B cell (primary cell): ENCODE measurements around the gene PLBD2. TPM values are rescaled to one million over a fixed set of nuclear protein-coding genes. Genes with fewer than 3 reads are reported as not detected.

ENCODE experiments used
- ATAC-seq: fragments of 200-7000 bp; cut with Tn5 transposase; one replicate; pipeline ENCODE4 v1.10.0; 2021; ENCODE audit warnings: low read depth, mild to moderate bottlenecking, moderate number of reproducible peaks, moderate library complexity
- CTCF ChIA-PET: fragments of 350-600 bp; sonication (Branson Sonifier 250); formaldehyde crosslinking; loops from one replicate; lab custom pipeline; 2021; ENCODE audit warnings: antibody characterized with exemption, inconsistent platforms; lab: Charles Lee
- POLR2A ChIA-PET: fragments of 350-600 bp; sonication (Branson Sonifier 250); formaldehyde crosslinking; loops from one replicate; lab custom pipeline; 2021; ENCODE audit warnings: antibody characterized with exemption; lab: Charles Lee
- DNase-seq: peaks from one replicate; pipeline ENCODE4 v3.0.0; 2013
- H2AFZ ChIP-seq: 2 replicates; pipeline ENCODE4 v1.6.1; 2012; ENCODE audit warnings: mild to moderate bottlenecking, low read depth, low read length; ENCODE audit not compliant: insufficient read depth, poor library complexity, severe bottlenecking
- H3K27ac ChIP-seq, 2 donors: 1 replicate in 1 of 2; 2 replicates in 1 of 2; pipeline ENCODE4 v1.5.1; 2012 to 2013; ENCODE audit warnings: low read length in 2 of 2, mild to moderate bottlenecking in 2 of 2, moderate library complexity in 1 of 2
- H3K27me3 ChIP-seq, 4 experiments: fragments of 200-600 bp in 1 of 4; sonication (generic) in 1 of 4; replicated peaks in 1 of 4; 1 replicate in 2 of 4; 2 replicates in 2 of 4; pipeline versions ENCODE4 v1.6.1 to v1.7.0; 2013 to 2016; ENCODE audit warnings: low read length in 3 of 4, mild to moderate bottlenecking in 2 of 4, mixed read lengths in 1 of 4, moderate library complexity in 1 of 4; ENCODE audit not compliant: insufficient read depth in 4 of 4, control insufficient read depth in 3 of 4; ENCODE audit errors: control extremely low read depth in 1 of 4
- H3K36me3 ChIP-seq, 2 experiments: replicated peaks in 1 of 2; 1 replicate in 1 of 2; 2 replicates in 1 of 2; pipeline versions ENCODE4 v1.6.1 to v1.7.1; 2013; ENCODE audit warnings: low read length in 1 of 2; ENCODE audit not compliant: insufficient read depth in 2 of 2, control insufficient read depth in 1 of 2; ENCODE audit errors: control extremely low read depth in 1 of 2, extremely low read depth in 1 of 2
- H3K4me1 ChIP-seq, 2 donors: fragments of 200-600 bp in 1 of 2; sonication (generic) in 1 of 2; 1 replicate in 1 of 2; 2 replicates in 1 of 2; pipeline versions ENCODE4 v1.5.1 to v1.6.1; 2013 to 2017; ENCODE audit warnings: low read length in 2 of 2; ENCODE audit not compliant: control insufficient read depth in 2 of 2, insufficient read depth in 2 of 2
- H3K4me2 ChIP-seq: replicated peaks from 2 replicates; pipeline ENCODE3; 2012; ENCODE audit warnings: mild to moderate bottlenecking, low read depth, low read length; ENCODE audit not compliant: poor library complexity, severe bottlenecking
- H3K4me3 ChIP-seq, 5 experiments: fragments of 200-600 bp in 1 of 5; sonication (generic) in 1 of 5; 1 replicate in 3 of 5; 2 replicates in 2 of 5; pipeline versions ENCODE4 v1.5.1 to v1.7.0; 2011 to 2016; ENCODE audit warnings: low read length in 4 of 5, mild to moderate bottlenecking in 4 of 5, low read depth in 2 of 5, control low read depth in 1 of 5, moderate library complexity in 1 of 5; ENCODE audit not compliant: insufficient read depth in 1 of 5; ENCODE audit errors: control extremely low read depth in 1 of 5, extremely low read depth in 1 of 5
- H3K79me2 ChIP-seq: fragments of 200-600 bp; sonication (generic); one replicate; pipeline ENCODE4 v1.6.0; 2016; ENCODE audit warnings: low read length; ENCODE audit not compliant: control insufficient read depth, insufficient read depth
- H3K9ac ChIP-seq: fragments of 200-600 bp; sonication (generic); 2 replicates; pipeline ENCODE4 v1.6.1; 2017; ENCODE audit warnings: mild to moderate bottlenecking, low read length, moderate library complexity
- H3K9me3 ChIP-seq, 3 donors: one replicate each; pipeline versions ENCODE4 v1.6.1 to v1.7.1; 2013; ENCODE audit warnings: low read length in 2 of 3; ENCODE audit not compliant: control insufficient read depth in 2 of 3, insufficient read depth in 1 of 3; ENCODE audit errors: control extremely low read depth in 1 of 3
- H4K20me1 ChIP-seq: 2 replicates; pipeline ENCODE4 v1.6.0; 2012; ENCODE audit warnings: mild to moderate bottlenecking, low read length; ENCODE audit not compliant: insufficient read depth, control insufficient read depth, poor library complexity, severe bottlenecking
- H3K27ac Mint-ChIP-seq: one replicate; pipeline ENCODE4 v1.8.0; 2021; ENCODE audit warnings: mixed read lengths
- H3K27me3 Mint-ChIP-seq: one replicate; pipeline ENCODE4 v1.8.0; 2021; ENCODE audit warnings: mixed read lengths
- H3K4me1 Mint-ChIP-seq: one replicate; pipeline ENCODE4 v1.8.0; 2021; ENCODE audit warnings: mixed read lengths
- H3K4me3 Mint-ChIP-seq: one replicate; pipeline ENCODE4 v1.8.0; 2021; ENCODE audit warnings: mixed read lengths
- H3K9me3 Mint-ChIP-seq: one replicate; pipeline ENCODE4 v1.8.0; 2022; ENCODE audit warnings: mixed read lengths; ENCODE audit not compliant: insufficient read depth
- CTCF ChIP-seq: fragments of 200-600 bp; IDR thresholded peaks from one replicate; pipeline ENCODE4 v1.8.0; 2022; ENCODE audit warnings: antibody characterized with exemption, mild to moderate bottlenecking
- EZH2 ChIP-seq: IDR thresholded peaks from 2 replicates; pipeline ENCODE4 v1.6.1; 2012; ENCODE audit warnings: borderline replicate concordance, low read depth, mild to moderate bottlenecking, moderate library complexity, low read length; ENCODE audit not compliant: insufficient read depth, poor library complexity, severe bottlenecking
- WGBS: methylation state at CpG from one replicate; pipeline ENCODE4 v1.1.5; 2013; ENCODE audit warnings: missing lambda C conversion rate; ENCODE audit not compliant: insufficient coverage; 5-methylcytosine and 5-hydroxymethylcytosine counted together
- intact Hi-C: fragments of 100-400 bp; cut with micrococcal nuclease; formaldehyde crosslinking; loops from one replicate; pipeline ENCODE4 v1.10.0; 2022
- polyA plus RNA-seq: library from polyadenylated mRNA; depleted of rRNA; stranded (reverse); fragments of >200 nt; gene quantifications from 2 replicates; pipeline ENCODE4 v1.2.3, GENCODE V29; 2012
- total RNA-seq, 2 donors: library from RNA; stranded (reverse); fragments of 120-200 nt in 1 of 2; gene quantifications; 1 replicate in 1 of 2; 2 replicates in 1 of 2; pipeline versions ENCODE4 v1.2.3 to v1.2.4, GENCODE V29; 2013 to 2022

Gene PLBD2
- total and polyA plus RNA-seq, 2 donors (not counting 1 experiment from before 2014, with no cell fraction given) = 2.9 to 11.6 TPM

DNA sequence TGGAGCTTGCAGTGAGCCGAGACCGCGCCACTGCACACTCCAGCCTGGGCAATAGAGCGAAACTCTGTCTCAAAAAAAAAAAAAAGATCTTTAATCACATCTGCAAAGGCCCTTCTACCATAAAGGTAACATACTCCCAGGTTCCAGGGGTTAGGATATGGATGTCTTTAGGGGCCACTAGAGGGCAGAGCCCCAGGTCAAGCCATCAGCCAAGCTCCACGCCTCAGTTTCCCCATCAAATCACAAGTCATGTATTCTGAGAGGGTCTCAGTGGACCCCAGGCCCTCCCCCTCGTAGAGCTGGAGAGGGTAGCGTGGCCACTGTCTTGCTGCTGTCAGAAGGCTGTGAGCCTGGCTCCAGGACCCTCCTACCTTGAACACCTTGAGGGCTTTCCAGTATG, 42.2 kb upstream of the PLBD2 start:
- no peak for TF ChIP-seq EZH2
- no peak for TF ChIP-seq CTCF
- Histone ChIP-seq H4K20me1 (no peaks in the 10 kb centered on the region), H3K4me2 (no peak overlapping the region), H3K79me2 (no peaks in the 10 kb centered on the region), H3K36me3 (peaks cover 8 to 38% of the 10 kb centered on the region in 2 experiments), H3K9ac (no peak overlapping the region), H3K9me3 (peaks cover 0 to 6% (median 0%) of the 10 kb centered on the region in 3 donors), H3K4me1 (no peaks in the 10 kb centered on the region), H3K4me3 (no peak overlapping the region), H3K27ac (no peak overlapping the region), H2AFZ (no peak overlapping the region), H3K27me3 (no peaks in the 10 kb centered on the region)
- WGBS = 100% methylated on average over 3 of the region's 7 CpGs
- Mint-ChIP-seq H3K9me3 (no peaks in the 10 kb centered on the region), H3K4me1 (no peaks in the 10 kb centered on the region), H3K27ac (no peak overlapping the region), H3K4me3 (no peak overlapping the region), H3K27me3 (no peaks in the 10 kb centered on the region)
- DNase-seq (no peak), ATAC-seq (no peak)
- intact Hi-C loops = loop anchor here (10.0 kb wide), 1 partner anchor 419 kb away; no protein-coding TSS in a partner anchor
- ChIA-PET POLR2A (no interaction called here), CTCF (interaction anchor here (0.8 to 1.4 kb wide), 3 partner anchors 32 to 83 kb away, joined by 3 to 5 read pairs (median 4); no protein-coding TSS in a partner anchor)

GRCh38 chr12:113317122-113317521, 41.3 kb upstream of the PLBD2 start:
- H2AFZ ChIP-seq = no peak overlapping the region
- no peak overlapping the region for H3K9ac ChIP-seq
- TF ChIP-seq CTCF = no peak
- TF ChIP-seq EZH2 = no peak
- no peaks in the 10 kb centered on the region for H3K27me3 ChIP-seq
- WGBS = 94% methylated on average over 5 of the region's 6 CpGs
- Mint-ChIP-seq H3K27ac (no peak overlapping the region), H3K4me3 (no peak overlapping the region), H3K27me3 (no peaks in the 10 kb centered on the region), H3K9me3 (peaks cover 1% of the 10 kb centered on the region), H3K4me1 (no peaks in the 10 kb centered on the region)
- peaks cover 0 to 9% (median 0%) of the 10 kb centered on the region in 3 donors for H3K9me3 ChIP-seq
- H3K36me3 ChIP-seq = peaks cover 9 to 38% of the 10 kb centered on the region in 2 experiments
- H3K79me2 ChIP-seq = no peaks in the 10 kb centered on the region
- no peak overlapping the region for H3K27ac ChIP-seq
- no peaks in the 10 kb centered on the region for H4K20me1 ChIP-seq
- DNase-seq (no peak), ATAC-seq (no peak)
- no peak overlapping the region for H3K4me3 ChIP-seq
- ChIA-PET POLR2A (no interaction called here), CTCF (interaction anchor here (0.8 to 1.0 kb wide), 2 partner anchors 84 to 120 kb away, joined by 3 to 5 read pairs; no protein-coding TSS in a partner anchor)
- no peaks in the 10 kb centered on the region for H3K4me1 ChIP-seq
- intact Hi-C loops = loop anchor here (10.0 kb wide), 1 partner anchor 418 kb away; no protein-coding TSS in a partner anchor
- no peak overlapping the region for H3K4me2 ChIP-seq
